GM19351 (cell line): ENCODE results near the gene ARHGAP10.
"Not testable (repeated sequence)": the region's sequence is repeated elsewhere in the genome, so short reads cannot be mapped to it uniquely, and the experiment has no call there.

Experiments used
- ATAC-seq: cut with Tn5 transposase; IDR thresholded peaks from one replicate; pipeline ENCODE4 v1.9.1; 2021; ENCODE audit warnings: mild to moderate bottlenecking, moderate library complexity; ENCODE audit not compliant: unreplicated experiment

Gene ARHGAP10

DNA sequence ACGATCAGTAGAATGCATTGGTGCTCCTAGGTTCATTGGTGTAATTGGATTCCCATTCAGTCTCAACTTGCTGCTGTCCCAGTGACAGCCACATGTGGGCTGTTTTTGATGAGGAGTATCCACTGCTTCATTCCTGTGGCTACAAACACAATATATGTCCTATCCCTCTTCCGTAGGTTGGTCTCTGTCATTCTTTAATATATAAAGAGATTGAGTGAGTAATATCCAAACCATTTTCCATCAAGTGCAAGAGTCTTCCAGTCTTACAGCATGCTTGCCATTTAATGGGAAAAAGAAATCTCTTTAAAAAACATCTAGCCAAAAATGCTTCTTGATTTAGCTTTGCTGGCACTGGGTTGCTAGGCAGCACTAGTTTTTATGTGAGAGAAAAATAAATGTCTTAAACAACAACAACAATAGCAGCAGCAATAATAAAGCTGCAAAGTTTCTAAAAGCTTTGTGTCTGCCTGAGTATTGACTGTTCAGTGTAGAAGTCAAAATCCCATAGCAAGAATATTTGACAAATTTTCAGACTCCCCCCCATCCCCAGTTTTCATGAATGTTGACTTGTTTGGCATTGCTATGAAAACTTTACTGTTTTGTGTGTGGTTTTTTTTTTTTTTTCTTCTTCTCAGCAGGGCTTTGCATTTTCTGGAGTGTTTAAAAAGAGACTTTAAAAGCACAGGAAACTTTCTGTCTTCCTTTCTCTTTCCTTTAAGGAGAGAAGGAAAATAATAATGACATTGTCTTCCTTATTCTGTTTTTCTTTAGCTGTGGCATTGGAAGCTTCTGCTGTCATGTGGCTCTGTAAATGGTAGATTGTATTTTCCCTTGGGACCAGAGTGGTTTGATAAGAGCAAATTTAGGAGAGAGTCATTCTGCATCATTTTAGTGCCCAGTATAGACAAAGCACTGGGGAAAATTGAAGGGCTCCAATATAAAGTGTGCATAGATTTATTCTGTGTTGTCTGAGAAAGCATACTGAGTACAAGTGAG is 244.3 kb downstream of the ARHGAP10 start:
- ATAC-seq, result no peak

DNA sequence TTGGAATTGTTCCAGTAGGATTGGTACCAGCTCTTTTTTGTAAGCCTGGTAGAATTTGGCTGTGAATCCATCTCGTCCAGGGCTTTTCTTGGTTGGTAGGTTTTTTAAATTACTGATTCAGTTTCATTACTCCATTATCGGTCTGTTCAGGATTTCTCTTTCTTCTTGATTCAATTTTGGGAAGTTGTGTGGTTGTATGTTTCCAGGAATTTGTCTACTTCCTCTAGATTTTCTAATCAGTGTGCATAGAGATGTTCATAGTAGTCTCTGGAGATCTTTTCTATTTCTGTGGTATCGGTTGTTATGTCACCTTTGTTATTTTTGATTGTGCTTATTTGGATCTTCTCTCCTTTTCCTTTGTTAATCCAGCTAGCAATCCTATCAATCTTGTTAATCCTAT is 248.7 kb downstream of the ARHGAP10 start:
- no peak for ATAC-seq

DNA sequence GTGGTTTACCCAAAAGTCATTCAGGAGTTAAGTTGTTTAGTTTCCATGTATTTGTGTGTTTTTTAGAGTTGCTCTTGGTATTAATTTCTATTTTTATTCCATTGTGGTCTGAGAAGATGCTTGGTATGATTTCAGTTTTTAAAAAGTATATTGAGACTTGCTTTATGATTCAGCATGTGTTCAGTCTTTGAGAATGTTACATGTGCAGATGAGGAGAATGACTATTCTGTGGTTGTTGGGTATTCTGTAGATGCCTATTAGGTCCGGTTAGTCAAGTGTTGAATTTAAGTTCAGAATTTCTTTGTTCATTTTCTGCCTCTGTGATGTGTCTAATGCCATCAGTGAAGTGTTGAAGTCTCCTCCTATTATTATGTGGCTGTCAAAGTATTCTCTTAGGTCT is 249.4 kb downstream of the ARHGAP10 start:
- peak; percentile 93 for ATAC-seq

DNA sequence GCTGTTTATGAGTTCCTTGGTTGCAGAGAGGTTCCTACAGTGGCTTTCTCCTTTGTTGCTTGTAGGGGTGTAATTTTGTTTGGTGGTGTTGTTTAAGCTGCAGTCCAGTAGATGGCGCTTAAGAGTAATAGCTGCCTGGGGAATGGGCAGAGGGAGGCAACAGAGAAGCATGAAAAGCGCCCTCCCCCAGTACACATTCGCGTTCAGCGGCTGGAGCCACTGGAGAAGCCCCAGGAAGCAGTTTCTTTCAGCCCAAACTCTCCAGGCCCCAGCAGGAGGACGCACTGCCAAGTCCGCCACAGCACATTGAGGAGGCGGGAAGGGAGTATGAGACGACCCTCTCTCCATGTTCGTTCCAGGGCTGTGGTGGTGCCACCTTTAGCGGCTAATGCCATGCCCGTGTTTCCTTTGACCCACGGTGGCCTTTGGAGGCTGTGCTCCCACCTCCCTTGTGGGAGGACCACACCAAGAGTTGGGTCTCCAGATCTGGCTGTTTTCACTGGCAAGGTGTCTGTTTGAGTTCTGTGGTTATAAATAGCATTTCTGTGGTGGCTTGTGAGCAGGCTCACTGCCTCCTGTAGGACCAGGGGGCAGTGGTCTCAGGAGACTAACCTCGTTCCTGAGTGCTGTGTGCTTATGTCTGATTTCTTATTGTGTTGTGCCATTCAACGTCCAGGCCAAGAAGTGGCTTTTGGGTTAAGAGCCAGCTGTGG is 252.3 kb downstream of the ARHGAP10 start:
- ATAC-seq, result peak; percentile 40

DNA sequence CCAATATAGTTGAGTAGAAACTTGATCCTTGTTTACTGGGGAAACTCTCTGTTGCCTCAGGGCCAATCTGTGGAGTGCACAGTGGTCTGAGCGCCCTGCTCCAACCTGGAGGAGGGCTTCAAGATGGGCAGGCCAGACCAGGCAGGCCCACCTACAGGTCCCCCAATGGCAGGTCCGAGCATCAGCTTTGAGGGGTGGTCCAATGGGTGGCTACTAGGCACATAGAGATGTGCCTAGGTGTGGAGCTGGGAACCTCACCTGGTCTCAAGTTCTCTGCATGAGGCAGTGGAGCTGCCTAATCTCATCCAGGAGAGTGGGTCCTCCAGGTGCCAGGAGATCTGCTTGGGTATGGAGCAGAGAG is 252.9 kb downstream of the ARHGAP10 start:
- ATAC-seq, result no peak

DNA sequence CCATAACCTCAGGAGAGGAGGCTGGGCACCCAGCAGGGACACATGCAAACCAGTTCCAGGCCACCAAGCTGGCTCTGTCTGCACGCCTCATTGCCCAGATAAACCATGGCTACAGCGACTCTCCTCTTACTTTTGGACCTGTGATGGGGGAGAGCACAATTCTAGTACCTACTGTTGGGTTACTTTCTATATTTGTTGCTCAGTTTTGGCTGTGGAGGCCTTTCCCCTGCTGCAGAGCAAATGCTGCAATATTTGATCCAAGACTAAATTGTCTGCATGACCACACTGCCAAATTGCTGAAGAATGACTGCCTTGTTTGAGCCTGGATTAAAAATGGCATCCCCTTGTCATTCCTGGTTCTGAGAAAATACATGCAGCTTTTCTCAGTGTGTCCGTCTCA is 253.5 kb downstream of the ARHGAP10 start:
- no peak for ATAC-seq

DNA sequence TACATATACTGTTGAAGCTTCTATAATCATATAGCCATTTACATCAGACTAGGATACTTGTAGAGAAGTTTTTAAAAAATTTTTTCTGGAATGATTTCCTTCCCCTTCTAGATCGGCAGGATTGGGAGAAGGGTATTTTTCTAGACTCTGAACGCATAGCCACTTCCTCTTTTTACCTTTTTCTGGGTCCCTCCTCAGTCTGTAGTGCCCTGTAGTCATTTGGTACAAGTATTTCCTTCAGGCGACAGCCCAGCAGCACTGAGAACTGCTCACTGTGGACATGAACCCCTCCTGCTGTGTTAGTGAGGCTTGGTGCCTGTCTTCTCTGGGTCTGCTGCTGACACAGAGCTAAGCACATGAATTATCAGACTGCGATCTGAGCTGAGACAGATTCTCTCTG is 255.4 kb downstream of the ARHGAP10 start:
- ATAC-seq, result peak; percentile 64

DNA sequence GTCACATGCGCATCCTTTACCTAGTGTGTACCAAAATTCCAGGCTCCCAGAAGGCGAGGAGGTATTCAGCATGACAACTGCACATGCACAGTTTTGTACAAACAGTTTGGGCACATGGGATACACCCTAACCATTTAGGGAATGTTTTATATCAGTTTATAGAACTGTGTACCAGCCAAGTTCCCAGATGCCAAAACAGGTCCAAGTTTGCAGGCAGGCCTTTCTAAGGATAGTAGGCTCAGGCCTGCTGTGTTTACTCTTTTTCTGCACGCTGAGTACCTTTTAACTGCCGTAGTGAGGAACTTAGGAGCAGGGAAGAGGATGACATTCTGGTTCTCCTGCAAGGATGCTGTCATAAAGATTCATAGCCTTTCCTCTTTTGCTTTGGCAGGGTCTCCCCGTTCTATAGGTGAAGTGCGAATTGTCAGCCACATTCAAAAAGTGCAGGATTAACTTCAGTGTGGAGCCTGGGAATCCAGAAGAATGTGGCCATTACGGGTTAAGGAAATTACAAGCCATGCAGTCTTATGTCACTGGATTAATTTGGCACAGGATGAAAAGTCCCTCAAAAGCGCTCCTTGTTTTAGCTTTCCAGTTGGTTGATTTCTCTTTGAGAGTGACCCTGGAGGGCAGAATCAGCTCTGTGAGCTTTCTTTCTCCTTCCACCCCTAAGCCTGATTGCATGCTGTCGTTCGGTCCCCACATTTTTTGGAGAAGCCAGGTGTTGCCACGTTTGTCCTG is 259.8 kb downstream of the ARHGAP10 start:
- no peak for ATAC-seq

DNA sequence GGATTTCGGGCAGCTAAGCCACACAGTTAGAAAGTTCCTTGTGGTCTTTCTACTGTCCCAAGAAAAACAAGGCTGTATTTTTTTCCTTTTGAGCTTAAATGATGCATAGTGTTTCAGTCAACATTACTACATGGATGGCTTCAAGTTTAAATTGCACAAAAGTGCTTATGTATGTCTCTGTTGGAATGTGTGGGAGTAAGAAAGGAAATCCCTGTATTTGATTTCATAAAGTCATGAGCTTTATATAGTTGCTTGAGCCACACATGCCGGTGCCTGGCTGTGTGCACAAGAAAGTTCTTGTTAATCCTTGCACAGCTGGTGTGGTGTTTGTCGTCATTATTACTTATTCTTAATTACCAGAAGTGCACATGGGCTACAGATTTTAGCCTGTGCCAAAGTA is 262.2 kb downstream of the ARHGAP10 start:
- no peak for ATAC-seq

DNA sequence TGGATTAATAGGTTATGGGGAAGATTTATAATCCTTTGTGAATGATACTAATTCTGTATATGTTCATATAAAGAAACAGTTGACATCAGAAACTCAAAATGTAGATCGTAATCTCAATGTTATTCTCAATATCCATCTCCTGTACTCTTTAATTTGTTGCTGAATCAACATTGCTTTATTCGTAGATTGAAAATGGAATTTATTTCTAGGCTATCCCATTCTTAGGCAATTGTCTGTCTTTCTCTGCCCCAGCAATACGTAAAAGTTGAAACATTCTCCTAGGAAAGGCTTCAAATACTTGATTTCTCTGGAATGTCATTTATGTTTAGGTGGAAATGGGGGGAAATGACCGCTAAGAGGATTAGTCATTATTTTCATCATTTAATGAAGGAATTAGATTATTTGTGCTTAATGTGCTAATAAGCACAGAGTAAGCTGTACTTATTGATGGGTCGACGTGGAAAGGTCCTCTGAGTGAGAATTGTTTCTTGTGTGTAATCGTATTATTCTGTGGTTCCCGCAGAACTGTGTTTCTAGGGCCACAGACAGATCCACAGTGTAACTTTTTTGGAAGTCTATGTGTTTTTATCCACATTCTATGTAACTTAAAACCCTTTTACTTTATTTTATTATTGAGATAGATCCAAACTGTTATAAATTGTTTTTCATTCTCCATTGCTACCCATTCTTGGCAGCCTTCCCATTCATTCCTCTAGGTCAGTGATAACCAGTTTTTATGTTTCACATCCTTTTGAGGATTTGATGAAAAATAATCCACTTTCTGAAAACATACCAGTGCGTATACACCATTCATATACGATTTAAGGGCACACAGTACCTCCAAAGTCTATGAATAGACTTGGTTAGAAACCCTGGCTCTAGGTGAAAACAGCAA is 262.9 kb downstream of the ARHGAP10 start:
- ATAC-seq, result no peak

DNA sequence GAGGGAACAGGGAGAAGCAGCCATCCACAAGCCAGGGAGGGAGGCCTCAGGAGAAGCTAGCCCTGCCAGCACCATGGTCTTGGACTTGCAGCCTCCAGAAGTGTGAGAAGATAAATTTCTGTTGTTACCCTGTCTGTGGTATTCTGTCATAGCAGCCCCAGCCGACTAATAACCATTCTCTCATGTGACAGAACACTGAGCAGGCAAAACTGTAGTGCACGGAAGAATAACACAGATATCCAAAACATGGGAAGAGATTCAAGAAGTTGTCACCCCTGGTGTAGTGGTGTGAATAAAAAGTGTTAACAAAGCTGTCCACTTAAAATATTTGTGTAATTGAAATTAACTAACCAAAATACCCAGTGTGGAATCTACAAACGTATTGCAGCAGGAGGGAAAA is 265.0 kb downstream of the ARHGAP10 start:
- ATAC-seq, result no peak

DNA sequence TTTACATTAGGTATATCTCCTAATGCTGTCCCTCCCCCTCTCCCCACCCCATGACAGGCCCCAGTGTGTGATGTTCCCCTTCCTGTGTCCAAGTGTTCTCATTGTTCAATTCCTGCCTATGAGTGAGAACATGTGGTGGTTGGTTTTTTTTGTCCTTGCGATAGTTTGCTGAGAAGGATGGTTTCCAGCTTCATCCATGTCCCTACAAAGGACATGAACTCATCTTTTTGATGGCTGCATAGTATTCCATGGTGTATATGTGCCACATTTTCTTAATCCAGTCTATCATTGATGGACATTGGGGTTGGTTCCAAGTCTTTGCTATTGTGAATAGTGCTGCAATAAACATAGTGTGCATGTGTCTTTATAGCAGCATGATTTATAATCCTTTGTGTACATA is 268.1 kb downstream of the ARHGAP10 start:
- ATAC-seq, result not testable (repeated sequence)

DNA sequence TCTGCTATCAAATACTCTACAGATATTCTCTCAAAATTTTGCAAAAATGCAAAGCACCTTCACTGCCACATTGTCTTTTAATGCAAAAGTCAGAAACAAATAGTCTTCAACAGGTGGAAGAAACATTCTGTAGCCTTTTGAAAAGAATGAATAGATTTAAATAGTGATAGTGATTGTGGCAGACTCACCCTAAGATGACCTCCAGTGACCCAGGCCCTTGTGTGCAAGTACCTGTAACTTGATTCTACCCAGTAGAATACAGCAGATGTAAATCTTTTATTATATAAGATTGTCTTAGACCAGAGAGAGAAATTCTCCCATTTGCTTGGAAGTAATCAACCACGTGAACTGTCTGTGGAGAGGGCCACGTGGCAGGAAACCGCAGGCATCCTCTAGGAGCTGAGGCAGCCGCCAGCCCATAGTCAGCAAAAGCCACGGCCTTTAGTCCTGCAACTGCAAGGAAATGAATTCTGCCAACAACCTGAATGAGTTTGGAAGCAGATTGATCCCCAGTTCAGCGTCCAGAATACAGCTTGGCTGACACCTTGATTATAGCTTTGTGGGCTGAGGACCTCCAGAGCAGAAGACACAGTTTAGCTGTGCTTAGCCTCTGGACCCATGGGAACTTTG is 272.5 kb downstream of the ARHGAP10 start:
- peak; percentile 49 for ATAC-seq

DNA sequence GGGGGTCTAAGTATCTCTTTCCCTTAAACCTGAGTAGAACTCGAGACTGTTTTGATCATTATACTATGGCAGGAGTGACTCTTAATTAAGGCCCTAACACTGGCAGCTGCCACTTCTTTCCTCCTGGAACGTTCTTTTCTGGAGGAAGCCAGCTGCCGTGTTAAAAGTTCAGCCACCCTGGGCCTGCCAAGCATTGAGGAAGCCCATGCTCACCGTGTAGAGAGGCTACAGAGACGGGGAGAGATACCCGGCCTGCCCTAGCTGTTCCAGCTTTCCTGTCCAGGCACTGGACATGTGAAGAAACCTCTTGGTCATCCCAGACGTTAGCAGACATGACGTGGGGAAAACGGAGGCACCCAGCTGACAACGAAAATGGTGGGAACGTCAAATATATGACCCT is 274.1 kb downstream of the ARHGAP10 start:
- no peak for ATAC-seq

DNA sequence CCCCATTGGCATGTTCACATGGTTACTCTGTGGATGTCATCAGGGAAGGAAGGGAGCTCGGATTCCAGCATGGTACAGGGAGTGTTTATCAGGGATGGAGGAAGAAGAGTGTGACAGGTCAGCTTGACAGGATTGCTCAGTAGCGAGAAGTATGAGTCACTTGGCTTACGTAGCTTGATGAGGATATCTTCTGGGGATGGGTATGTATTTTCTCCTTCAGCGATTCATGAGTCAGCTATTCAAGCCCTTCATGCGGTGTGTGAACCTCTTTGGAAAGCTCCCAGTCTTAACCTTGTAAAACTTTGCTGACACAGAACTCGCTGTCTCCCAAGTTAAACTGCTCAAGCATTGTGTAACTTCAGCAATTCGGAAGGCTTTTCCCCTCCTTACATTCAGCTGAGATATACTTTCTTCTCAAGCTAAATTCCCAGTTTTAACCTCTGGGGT is 275.4 kb downstream of the ARHGAP10 start:
- no peak for ATAC-seq

DNA sequence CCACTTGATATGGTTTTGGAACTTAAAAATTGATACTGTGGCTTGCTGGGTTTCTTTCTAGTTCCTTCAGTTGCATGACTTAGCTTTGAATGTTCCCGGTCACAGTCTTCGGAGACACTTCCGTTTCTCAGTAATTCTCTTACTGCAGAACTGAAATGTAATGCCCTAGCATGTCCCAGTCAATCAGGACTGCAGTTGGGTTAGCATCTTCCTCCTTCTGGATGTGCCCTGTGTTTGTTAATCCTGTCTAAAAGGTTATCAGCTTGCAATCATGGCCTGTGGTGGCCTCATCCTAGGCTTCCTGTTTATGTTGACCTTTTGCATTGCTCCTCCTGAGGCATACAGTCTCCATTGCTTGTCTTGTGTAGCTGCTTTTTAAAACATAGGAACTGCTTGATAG is 275.9 kb downstream of the ARHGAP10 start:
- ATAC-seq, result no peak

DNA sequence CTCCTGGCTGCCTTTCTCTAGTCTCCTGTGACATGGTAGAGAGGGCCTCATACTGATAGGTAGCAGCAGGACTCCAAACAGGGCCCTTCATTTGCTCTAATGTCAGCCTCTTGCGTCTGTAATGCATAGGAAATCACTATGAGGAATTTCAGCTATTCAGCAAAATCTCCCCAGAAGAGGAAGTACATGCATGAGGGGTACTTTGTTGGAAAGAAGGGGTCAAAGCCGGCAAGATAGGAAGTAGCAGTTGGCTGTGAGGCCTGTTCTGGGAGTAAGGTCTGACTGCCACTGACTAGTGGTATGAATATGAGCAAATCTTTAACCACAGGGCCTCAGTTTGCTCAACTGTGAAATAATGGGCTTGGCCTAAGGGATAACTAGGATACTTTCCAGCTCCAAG is 283.2 kb downstream of the ARHGAP10 start:
- ATAC-seq, result no peak

DNA sequence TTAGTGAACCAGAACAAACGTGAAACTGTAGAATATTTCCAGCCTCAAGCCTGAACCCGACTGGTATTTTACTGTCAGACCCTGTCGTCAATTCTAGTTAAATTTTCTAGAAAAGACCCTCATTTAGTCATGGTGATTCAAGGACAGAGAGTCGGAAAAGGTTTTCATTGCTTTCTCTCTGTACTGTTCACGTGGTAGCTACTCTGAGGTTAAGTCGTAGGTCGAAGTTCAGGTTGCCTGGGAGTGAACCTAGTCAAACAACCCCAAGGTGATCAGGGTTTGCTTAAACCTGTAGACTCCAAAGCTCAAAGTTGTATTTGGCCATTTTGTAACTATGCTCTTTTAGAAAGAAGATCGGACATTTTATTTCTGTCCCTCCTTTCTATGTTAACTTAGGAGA is 283.6 kb downstream of the ARHGAP10 start:
- no peak for ATAC-seq

DNA sequence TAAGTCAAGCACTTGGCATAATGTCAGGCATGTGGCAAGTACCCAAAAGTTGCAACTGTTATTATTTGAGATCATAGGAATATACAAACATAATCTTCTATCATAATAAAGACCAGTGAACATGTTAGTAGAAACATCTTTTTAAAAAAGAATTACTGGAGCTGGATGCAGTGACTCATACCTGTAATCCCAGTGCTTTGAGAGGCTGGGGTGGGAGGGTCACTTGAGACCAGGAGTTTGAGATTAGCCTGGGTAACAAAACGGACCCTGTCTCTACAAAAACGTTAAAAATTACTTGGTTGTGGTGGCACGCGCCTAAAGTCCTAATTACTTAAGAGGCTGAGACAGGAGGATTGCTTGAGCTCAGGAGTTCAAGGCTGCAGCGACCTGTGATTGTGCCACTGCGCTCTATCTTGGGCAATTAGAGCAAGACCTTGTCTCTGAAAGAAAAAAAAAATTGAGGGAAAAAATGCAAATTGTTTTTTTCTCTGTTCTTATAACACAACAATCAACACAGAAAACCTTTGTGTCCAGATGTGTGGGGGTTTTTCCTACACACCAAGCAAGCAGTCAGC is 284.3 kb downstream of the ARHGAP10 start:
- ATAC-seq, result no peak

DNA sequence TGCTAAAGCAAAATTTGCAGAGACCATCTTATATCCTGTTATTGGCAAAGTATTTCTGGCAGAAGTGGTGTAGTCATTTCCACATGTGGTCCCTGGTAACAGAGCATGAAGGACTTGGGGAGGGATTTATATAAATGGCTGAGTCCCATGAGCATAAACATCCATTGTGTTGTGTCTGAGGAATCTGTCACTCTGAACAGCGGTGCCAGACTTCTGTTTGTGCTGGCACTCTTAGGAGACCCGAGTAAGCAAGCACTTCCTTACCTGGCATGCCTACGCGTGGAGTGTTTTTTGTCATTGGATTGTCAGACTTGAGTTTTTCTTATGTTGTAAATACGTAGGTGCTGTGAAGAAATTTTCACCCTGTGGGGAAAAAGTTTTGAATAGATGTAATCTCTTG is 285.9 kb downstream of the ARHGAP10 start:
- ATAC-seq, result no peak
